Umbilical cord (tissue), 2 donors: ENCODE measurements around the gene SELENBP1. TPM values are rescaled to one million over a fixed set of nuclear protein-coding genes. Genes with fewer than 3 reads are reported as not detected.
"Not testable (repeated sequence)": the region's sequence is repeated elsewhere in the genome, so short reads cannot be mapped to it uniquely, and the experiment has no call there.

Experiments used
- DNase-seq: peaks from one replicate; pipeline ENCODE4 v3.0.0-alpha.2; 2015; ENCODE audit warnings: low spot score
- total RNA-seq: library from RNA; depleted of rRNA; stranded (reverse); fragments of >200 nt; gene quantifications from one replicate; pipeline ENCODE4 v1.2.3, GENCODE V29; 2014; ENCODE audit warnings: low replicate concordance; ENCODE audit not compliant: insufficient read depth

The SELENBP1 gene
- total RNA-seq = 39.5 TPM

DNA sequence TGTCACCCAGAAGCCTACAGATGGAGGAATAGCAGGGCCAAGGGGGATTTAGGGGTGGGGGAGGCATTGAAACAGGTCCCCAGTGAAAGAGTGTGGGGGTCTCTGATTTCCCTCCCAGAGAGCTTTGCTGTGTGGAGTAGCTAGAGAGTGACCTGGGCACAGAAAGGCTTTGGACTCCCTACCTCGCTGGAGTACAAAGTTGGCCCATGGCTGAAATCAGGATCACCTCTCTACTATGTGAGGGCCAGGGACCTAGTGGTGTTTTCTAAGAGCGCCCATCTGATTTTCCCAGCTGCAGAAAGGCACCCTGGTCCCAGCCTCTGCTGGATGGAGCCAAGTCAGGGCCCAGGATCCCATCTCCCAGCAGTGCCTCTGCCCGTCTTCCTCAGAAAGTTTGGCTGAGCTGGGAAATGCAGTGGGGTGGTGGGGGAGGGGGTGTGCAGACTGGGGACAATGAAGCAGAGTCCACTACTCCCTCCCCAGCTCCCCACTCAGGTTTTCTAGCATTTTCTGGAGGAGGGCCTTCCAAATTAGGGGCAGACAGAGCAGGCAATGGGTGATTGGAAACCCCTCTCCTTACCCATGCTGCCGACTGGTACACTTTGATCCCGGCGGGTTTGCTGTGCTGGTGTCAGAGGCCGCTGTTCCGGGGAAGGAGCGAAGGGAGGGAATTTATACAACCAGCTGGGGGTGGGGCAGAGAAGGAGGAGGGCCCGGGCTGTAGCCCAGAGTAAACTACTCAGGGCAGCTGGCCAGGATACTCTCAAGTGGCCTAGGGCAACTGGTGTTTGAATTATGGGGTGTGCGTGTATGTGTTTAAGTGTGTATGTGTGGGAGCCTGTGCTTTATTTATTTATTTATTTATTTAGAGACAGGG lies at the start of gene SELENBP1:
TSS of gene SELENBP1 (minus strand) at position 648 of the 877 bp plus-strand sequence. CDS start at position 584, 64 bp downstream.
- peak; percentile 90 for DNase-seq

DNA sequence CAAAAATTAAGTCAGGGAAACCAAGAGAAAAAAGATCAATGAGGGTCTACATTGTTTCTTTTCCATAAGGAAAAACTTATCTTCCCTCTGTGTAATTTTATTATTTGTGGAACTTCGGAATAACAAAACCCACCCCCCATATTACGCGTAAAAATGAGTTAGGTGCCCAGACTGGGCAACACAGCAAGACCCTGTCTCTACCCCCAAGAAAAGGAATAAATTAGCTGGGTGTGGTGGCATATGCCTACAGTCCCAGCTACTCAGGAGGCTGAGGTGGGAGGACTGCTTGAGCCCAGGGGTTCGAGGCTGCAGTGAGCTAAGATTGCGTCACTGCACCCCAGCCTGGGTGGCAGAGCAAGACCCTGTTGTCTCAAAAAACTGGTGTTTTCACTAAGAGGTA lies 47.3 kb upstream of the SELENBP1 start:
- no peak for DNase-seq

DNA sequence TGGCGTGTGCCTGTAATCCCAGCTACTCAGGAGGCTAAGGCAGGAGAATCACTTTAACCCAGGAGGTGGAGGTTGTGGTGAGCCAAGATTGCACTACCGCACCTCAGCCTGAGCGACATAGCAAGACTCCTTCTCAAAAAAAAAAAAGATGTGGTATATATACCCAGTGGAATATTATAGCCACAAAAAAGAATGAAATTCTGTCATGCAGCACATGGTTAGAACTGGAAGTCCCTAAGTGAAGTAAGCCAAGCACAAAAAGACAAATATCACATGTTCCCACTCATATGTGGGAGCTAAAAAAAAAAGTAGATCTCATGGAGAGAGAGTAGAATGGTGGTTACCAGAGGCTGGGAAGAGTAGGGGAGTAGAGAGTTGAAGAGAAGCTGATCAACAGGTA lies 45.6 kb upstream of the SELENBP1 start:
- DNase-seq = no peak

DNA sequence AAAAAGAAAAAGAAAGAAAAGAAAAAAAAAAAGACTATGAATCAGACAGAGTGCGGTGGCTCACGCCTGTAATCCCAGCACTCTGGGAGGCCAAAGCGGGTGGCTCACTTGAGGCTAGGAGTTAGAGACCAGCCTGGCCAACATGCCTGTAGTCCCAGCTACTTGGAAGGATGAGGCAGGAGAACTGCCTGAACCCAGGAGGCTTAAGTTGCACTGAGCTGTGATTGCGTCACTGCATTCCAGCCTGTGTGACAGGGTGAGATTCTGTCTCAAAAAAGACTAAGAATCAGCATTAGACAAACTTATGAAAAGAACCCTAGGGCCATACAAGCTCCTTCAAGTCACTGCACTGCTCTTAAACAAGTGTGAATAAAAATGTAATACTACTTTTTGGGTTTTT lies 43.7 kb upstream of the SELENBP1 start:
- peak; percentile 83 for DNase-seq

DNA sequence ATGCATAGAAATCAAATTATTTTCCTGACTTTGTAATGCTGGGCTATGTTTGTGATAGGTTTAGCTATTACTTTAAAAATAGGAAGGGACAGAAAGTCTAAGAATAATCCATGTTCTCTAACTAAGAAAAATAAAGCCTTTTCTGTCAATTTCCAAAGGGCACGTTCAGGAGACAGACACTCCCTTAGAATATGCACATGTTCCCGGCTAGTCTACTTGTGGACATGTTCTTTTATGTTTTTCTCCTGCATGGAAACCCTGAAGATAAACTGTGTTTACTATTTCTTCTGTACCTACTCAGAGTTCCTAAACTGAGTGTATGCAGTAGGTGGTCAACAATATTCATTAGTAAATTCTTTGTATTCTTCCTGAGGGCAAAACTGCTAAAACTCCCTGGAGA lies 39.4 kb upstream of the SELENBP1 start:
- no peak for DNase-seq

DNA sequence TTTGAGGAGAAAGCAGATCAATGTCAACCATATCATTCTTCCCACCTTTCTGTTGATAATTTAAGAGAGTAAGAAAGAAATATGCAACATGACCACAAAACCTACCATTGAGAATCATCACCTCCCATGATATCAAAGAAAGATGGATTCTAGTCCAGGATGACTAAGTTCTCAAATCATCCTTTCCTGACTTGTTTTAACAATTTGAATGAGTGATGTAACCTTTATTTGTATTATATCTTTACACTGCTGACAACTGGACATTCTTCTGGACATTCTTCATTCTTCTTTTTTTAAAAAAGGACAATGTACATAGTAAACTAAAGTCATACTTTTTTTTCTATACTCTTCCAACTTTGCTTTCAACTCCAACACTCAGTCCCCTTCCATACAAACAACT lies 36.4 kb upstream of the SELENBP1 start:
- no peak for DNase-seq

DNA sequence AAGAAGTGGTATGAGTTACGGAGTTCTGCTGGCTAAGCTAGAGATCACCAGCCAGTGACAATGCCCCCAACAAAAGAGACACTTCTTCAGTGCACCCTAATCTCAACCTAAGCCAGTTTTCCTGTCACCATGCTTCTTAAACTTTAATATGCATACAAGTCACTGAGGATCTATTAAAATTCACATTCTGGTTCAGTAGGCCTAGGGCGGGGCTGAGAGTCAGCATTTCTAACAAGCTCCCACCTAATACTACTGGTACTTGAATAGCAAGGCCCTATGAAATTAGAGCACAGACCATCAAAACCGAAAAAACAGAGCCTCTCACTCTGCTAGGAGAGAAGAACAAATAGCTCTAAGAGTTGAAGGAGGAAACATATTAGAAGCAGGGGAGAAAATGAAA lies 34.8 kb upstream of the SELENBP1 start:
- no peak for DNase-seq

DNA sequence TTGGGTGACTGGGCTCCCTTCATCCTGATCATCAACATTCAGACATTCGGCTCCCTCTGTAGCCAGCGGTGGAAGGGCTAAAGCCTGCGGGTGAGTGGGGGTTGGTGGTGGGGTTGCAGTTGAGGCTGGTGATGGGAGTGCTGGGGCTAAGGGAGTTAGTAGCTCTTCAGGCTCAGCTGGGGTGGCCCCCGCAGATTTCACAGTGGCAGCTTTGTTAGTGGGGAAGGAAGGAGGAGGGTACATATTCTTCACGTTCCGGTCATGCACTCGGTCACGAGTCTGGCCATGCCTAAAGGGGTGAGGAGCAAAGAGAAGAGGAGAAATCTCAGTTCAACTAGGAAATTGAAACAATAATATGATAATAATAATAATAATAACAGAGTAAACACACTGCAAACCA lies 33.7 kb upstream of the SELENBP1 start:
- DNase-seq = no peak

DNA sequence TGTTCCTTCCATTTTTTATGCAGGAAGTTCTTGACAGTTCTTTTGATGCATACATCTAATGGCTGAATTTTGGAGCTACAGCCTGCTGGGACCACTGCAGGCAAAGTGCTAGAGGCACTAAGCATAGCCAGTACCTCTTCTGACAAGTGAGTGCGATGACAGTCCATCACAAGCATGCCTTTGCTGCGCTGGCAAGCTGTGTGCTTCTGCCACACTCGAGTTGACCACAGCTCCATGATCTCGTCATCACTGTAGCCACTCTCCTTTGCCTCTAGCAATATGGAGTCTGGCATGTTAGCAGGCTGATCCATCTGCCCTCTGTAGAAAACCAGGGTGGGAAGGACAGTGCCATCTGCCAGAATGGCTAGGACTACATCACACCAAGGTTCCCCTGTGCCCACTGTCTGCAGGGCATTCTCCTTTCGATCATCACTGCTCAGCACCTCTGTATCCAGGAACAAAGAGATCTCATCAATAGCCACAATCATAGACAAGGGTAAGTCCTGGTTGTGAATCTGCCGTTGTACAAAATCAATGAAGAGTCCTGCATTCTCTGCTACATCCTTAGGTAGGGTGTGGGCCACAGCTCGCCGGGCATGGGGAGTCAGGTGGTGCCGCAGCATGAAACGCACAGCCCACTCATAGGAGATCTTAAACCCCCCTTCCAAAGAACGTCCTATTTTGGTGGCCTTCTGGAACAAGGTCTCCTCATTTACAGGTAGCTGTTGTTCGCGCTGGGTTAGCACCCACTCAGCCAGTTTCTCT lies 32.9 kb upstream of the SELENBP1 start:
- DNase-seq = no peak

DNA sequence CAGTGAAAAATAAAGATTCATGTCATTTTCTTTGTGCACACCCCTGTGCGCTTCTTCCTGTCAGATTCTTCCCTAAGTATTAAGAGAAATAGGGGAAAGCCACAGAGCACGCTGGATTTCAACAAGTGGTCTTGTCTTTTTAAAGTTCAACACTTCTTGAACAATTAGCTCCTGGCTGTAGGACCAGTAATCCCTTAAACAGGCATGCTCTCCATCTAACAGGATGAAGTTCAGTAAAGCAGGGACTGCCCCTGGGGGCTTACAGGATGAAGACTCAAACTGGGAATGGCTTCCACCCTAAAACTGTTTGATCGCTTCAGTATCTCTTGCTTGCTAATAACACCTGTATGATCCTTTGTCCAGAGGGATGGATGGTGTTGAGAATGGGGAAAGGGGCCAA lies 31.1 kb upstream of the SELENBP1 start:
- DNase-seq = no peak

DNA sequence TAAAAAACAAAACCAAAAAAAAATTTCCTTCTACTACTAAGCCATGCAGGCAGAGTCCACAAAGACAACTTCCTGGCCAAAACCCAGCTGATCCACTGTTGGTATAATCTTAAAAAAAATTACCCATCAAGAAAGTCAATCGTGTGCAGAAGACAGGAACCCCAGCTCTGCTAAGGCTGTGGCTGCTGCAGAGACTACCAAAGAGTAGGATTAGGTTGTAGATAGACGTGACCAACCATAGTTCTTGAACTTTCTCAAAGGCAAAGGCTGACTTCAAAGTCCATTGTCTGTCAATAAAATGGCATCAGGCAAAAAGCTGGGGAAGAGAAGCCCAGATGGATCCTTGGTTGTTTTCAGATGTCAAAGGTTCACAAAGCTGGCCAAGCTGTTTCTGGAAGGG lies 30.3 kb upstream of the SELENBP1 start:
- no peak for DNase-seq

DNA sequence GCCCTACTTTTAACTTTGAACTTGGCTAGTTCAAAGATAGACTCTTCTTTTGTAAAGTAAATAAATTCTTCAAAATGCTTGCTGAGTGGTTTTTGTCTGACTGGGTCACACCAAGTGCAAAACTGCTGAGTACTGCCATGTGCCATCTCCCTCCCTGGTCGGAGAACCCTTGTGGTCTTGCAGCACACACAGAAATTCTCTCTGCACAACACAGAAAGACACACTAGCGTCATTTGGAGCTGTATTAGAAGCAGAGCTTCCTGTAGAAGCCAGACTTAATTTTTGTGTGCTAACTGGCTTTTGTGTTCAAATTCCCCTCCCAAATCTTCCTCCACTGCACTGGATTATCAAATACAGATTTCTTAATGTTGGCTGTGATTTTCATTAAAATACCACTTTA lies 29.4 kb upstream of the SELENBP1 start:
- no peak for DNase-seq

DNA sequence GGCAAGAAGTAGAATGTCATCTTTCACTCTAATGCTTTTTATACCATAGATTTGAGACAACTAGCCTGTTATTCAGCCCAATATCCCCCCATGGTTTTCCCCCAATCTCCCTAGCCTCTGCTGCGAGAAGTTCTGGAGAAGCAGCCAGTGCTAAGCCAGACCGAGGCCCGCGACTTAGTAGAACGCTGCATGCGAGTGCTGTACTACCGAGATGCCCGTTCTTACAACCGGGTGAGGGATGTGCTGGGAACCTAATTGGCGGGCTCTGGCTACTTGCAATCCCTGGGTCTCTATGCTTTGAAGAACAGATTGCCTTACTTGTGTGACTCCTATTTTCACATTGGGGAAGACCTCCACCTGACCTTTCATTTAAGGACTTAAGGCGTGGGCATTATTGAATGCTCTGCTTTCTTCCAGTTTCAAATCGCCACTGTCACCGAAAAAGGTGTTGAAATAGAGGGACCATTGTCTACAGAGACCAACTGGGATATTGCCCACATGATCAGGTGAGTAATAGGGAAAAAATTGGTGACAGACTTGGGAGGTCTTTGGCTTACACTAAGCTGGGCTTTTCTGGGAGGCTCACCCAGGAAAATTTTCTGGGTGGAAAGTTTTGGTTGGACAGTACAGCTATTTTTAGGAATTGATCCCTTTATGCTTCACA lies 28.8 kb upstream of the SELENBP1 start:
- DNase-seq = no peak

DNA sequence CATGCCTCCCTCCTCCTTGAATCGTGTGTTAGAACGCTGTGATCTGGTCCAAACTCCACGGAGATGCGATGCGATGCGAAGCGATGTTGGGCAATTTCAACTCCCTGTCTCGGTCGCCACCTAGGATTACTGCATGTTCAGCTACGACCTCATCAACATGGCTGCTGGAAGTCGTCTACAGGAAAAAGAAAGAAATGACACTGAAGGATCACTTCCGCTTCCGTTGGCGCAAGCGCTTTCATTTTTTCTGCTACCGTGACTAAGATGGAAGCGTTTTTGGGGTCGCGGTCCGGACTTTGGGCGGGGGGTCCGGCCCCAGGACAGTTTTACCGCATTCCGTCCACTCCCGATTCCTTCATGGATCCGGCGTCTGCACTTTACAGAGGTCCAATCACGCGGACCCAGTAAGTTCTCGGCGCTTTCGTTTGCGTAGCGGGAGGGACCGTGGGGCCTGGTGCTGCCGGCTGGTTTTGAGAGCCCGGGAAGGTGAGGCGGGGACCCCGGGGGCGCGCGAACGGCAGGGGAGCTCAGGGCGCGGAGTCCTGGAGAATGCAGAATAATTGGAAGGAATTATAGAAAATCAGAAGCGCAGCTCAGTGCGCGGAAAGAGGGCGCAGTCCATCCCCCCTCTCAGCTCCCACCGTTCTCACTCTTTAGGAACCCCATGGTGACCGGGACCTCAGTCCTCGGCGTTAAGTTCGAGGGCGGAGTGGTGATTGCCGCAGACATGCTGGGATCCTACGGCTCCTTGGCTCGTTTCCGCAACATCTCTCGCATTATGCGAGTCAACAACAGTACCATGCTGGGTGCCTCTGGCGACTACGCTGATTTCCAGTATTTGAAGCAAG lies 27.0 kb upstream of the SELENBP1 start, which contains the start of gene PSMB4:
TSS of gene PSMB4 (plus strand) at position 250 of the 848 bp plus-strand sequence. CDS start at position 265, 15 bp downstream.
- peak; percentile 97 for DNase-seq

DNA sequence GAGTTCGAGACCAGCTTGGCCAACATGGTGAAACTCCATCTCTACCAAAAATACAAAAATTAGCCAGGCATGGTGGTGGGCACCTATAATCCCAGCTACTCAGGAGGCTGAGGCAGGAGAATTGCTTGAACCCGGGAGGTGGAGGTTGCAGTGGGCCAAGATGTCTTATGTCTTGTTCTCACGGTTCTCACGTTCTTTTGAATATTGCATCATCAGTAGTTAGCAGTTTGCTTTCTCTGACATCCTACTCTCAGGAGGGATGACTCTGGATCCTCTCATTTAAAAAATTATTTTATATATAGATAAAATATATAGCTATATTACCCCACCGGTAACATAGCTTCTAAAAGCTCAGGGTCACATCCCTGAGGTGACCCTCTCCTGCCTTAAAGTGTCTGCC lies 23.8 kb upstream of the SELENBP1 start:
- DNase-seq = not testable (repeated sequence)

DNA sequence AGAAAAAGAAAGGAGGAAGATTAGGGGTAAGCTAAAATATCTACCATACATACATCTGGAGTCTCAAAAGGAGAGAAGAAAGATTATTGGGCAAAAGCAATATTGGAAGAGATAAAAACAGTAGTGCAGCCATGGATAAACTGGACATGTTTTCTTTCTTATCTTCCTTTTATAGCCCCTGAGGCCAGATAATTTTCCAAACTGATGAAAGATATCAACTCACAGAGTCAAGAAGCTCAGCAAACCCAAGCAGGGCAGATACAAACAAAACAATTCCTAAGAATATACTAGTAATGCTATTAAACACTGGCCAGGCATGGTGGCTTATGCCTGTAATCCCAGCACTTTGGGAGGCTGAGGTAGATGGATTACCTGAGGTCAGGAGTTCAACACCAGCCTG lies 21.1 kb upstream of the SELENBP1 start:
- DNase-seq = no peak

DNA sequence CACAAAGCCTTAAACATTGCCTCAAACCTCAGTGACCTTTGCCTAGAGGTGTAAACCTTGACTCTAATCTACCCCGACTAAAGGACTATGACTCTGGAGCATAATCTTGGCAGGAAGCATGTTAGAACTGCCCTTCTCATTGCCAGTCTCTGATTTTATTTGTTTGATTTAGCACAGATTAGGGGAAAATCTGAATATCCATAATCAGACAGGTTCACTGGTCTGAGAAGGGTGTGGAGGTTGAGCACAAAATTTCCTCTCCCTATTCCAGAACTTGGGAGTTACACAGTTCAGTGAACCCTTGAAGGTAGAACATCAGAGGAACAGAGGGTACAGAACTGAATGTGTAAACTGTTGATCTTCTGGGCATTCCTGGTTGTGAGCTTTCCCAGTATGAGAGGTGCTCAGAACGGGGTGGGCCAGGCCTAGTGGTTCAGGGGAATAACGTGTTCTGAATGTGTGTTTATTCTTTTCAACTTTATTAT lies 18.6 kb upstream of the SELENBP1 start:
- DNase-seq = no peak

DNA sequence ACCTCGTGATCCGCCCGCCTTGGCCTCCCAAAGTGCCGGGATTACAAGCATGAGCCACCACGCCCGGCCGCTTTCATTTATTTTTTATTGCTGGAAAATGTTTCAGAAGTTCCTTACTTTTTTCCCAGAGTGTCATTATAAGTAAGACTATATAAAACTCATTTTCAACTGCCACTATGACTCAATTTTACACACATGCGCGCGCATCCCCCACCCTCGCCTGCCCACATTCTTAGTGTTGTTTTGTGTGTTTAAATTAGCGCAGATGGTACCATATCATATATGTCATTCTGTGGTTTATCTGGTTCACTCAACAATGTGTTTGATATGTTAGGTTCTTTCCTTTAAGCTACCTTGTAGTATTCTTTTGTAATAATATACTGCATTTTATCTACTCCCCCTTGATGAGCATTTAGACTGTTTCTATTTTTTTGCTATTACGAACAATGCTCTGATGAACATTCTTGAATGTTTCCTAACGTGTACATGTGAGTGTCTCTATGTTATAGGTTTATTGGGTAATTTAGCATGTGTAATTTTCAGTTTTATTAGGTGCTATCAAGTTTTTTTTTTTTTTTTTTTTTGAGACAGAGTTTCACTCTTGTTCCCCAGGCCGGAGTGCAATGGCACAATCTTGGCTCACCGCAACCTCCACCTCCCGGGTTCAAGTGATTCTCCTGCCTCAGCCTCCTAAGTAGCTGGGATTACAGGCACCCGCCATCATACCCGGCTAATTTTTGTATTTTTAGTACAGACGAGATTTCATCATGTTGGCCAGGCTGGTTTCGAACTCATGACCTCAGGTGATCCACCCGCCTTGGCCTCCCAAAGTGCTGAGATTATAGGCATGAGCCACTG lies 17.9 kb upstream of the SELENBP1 start:
- not testable (repeated sequence) for DNase-seq

DNA sequence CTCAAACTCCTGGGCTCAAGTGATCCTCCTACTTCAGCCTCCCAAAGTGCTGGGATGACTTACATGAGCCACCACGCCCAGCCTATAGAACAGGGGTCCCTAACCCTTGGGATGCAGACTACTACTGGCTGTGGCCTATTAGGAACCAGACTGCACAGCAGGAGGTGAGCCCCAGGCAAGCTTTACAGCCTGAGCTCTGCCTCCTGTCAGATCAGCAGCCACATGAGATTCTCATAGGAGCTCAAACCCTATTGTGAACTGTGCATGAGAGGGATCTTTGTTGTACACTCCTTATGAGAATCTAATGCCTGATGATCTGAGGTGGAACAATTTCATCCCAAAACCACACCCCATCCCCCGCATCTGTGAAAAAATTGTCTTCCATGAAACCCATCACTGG lies 13.5 kb upstream of the SELENBP1 start:
- no peak for DNase-seq

DNA sequence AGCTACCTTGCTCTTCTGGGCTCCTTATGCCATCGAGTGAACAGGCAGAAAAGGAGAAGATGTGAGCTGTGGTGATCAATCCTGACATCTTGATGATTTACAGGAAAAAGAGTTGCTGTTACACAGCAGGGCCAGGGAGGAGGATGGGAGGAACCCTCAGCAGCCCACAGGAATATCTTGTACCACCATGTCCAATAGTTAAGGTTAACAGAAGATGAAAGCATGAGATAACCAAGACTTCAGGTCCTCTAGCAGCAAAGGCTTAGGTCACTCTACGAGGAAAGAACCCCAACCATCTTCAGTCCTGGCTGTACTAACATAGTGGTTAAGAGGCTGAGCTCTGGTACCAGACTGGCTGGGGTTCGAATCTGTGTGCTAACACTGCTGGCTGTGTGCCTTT lies 12.1 kb upstream of the SELENBP1 start:
- DNase-seq = no peak
